H9 (cell line): ENCODE data around the gene TIMM22. TPM values are rescaled to one million over a fixed set of nuclear protein-coding genes. Genes with fewer than 3 reads are reported as not detected.

ENCODE experiments used
- DNase-seq: peaks from one replicate; pipeline ENCODE4 v3.0.0-alpha.2; 2017
- H2AFZ ChIP-seq: one replicate; pipeline ENCODE4 v1.6.1; 2013; ENCODE audit warnings: mild to moderate bottlenecking, low read length, control low read depth, moderate library complexity
- H2AK5ac ChIP-seq: 2 replicates; pipeline ENCODE4 v1.6.1; 2013; ENCODE audit warnings: low read length, control low read depth, mixed read lengths; ENCODE audit not compliant: insufficient read length
- H2BK120ac ChIP-seq: one replicate; pipeline ENCODE4 v1.6.1; 2013; ENCODE audit warnings: low read depth, mild to moderate bottlenecking, low read length, control low read depth, inconsistent platforms; ENCODE audit not compliant: poor library complexity, severe bottlenecking
- H2BK12ac ChIP-seq: 2 replicates; pipeline ENCODE4 v1.6.1; 2013; ENCODE audit warnings: low read length, control low read depth, mixed read lengths, low read depth; ENCODE audit not compliant: insufficient read length
- H2BK15ac ChIP-seq: 2 replicates; pipeline ENCODE4 v1.6.1; 2013; ENCODE audit warnings: low read depth, low read length, control low read depth
- H2BK20ac ChIP-seq: one replicate; pipeline ENCODE4 v1.6.1; 2013; ENCODE audit warnings: low read depth, mild to moderate bottlenecking, low read length, control low read depth, inconsistent platforms; ENCODE audit not compliant: poor library complexity, severe bottlenecking
- H2BK5ac ChIP-seq: 2 replicates; pipeline ENCODE4 v1.6.1; 2013; ENCODE audit warnings: low read length, control low read depth, mixed read lengths; ENCODE audit not compliant: insufficient read length
- H3K14ac ChIP-seq: 2 replicates; pipeline ENCODE4 v1.6.1; 2013; ENCODE audit warnings: low read length, control low read depth; ENCODE audit not compliant: insufficient read depth
- H3K18ac ChIP-seq: 2 replicates; pipeline ENCODE4 v1.6.1; 2013; ENCODE audit warnings: low read depth, mild to moderate bottlenecking, mixed read lengths, low read length, control low read depth; ENCODE audit not compliant: insufficient read length
- H3K23ac ChIP-seq: 2 replicates; pipeline ENCODE4 v1.6.1; 2013; ENCODE audit warnings: low read length, control low read depth, mixed read lengths, low read depth; ENCODE audit not compliant: insufficient read length
- H3K23me2 ChIP-seq: 2 replicates; pipeline ENCODE4 v1.6.1; 2013; ENCODE audit warnings: low read depth, mild to moderate bottlenecking, mixed read lengths, low read length, control low read depth; ENCODE audit not compliant: insufficient read length, poor library complexity, severe bottlenecking
- H3K27ac ChIP-seq: 2 replicates; pipeline ENCODE4 v1.5.1; 2013; ENCODE audit warnings: low read length, control low read depth, mixed read lengths, low read depth; ENCODE audit not compliant: insufficient read length
- H3K27me3 ChIP-seq: 2 replicates; pipeline ENCODE4 v1.6.1; 2013; ENCODE audit warnings: low read length, control low read depth, inconsistent platforms; ENCODE audit not compliant: insufficient read depth
- H3K4ac ChIP-seq: 2 replicates; pipeline ENCODE4 v1.6.1; 2013; ENCODE audit warnings: low read depth, mild to moderate bottlenecking, control low read depth, inconsistent platforms, low read length, moderate library complexity
- H3K4me1 ChIP-seq: 2 replicates; pipeline ENCODE4 v1.6.1; 2013; ENCODE audit warnings: low read length, control low read depth, inconsistent platforms; ENCODE audit not compliant: insufficient read depth
- H3K4me2 ChIP-seq: 2 replicates; pipeline ENCODE4 v1.6.1; 2013; ENCODE audit warnings: low read length, control low read depth, mixed read lengths; ENCODE audit not compliant: insufficient read length, insufficient read depth
- H3K56ac ChIP-seq: 2 replicates; pipeline ENCODE4 v1.6.1; 2013; ENCODE audit warnings: low read depth, mild to moderate bottlenecking, mixed read lengths, low read length, control low read depth; ENCODE audit not compliant: insufficient read length
- H3K79me1 ChIP-seq: 2 replicates; pipeline ENCODE4 v1.6.1; 2013; ENCODE audit warnings: low read depth, mild to moderate bottlenecking, moderate library complexity, low read length, control low read depth, inconsistent platforms; ENCODE audit not compliant: insufficient read depth, poor library complexity, severe bottlenecking
- H3K79me2 ChIP-seq: 2 replicates; pipeline ENCODE4 v1.6.1; 2013; ENCODE audit warnings: low read length, control low read depth, inconsistent platforms; ENCODE audit not compliant: insufficient read depth
- H3K9ac ChIP-seq: 2 replicates; pipeline ENCODE4 v1.6.1; 2013; ENCODE audit warnings: low read length, control low read depth, mixed read lengths; ENCODE audit not compliant: insufficient read length; ENCODE audit errors: extremely low read depth
- H3K9me3 ChIP-seq: one replicate; pipeline ENCODE4 v1.6.1; 2013; ENCODE audit warnings: low read depth, low read length, inconsistent platforms; ENCODE audit not compliant: control insufficient read depth
- H3T11ph ChIP-seq: one replicate; pipeline ENCODE4 v1.6.1; 2013; ENCODE audit warnings: mild to moderate bottlenecking, low read length, control low read depth, inconsistent platforms
- H4K20me1 ChIP-seq: one replicate; pipeline ENCODE4 v1.6.1; 2013; ENCODE audit not compliant: control insufficient read depth, insufficient read length, insufficient read depth
- H4K5ac ChIP-seq: 2 replicates; pipeline ENCODE4 v1.6.1; 2013; ENCODE audit warnings: low read depth, mild to moderate bottlenecking, mixed read lengths, low read length, control low read depth; ENCODE audit not compliant: insufficient read length
- H4K8ac ChIP-seq: replicated peaks from 2 replicates; pipeline ENCODE4 v1.6.1; 2013; ENCODE audit warnings: low read length, control low read depth, mixed read lengths, low read depth; ENCODE audit not compliant: insufficient read length
- H4K91ac ChIP-seq: 2 replicates; pipeline ENCODE4 v1.6.1; 2013; ENCODE audit warnings: low read depth, mild to moderate bottlenecking, moderate library complexity, mixed read lengths, low read length, control low read depth; ENCODE audit not compliant: insufficient read length
- H3K27ac Mint-ChIP-seq, 3 experiments: 2 replicates in 2 of 3; 3 replicates in 1 of 3; pipeline ENCODE4 v1.8.0; 2020 to 2021; ENCODE audit warnings: mixed read lengths in 3 of 3, mild to moderate bottlenecking in 1 of 3, moderate library complexity in 1 of 3
- H3K27me3 Mint-ChIP-seq: 2 replicates; pipeline ENCODE4 v1.8.0; 2021; ENCODE audit warnings: low read depth, mild to moderate bottlenecking, moderate library complexity, mixed read lengths
- H3K36me3 Mint-ChIP-seq, 3 experiments: 2 replicates in 2 of 3; 3 replicates in 1 of 3; pipeline ENCODE4 v1.8.0; 2020 to 2021; ENCODE audit warnings: low read depth in 3 of 3, mixed read lengths in 3 of 3; ENCODE audit not compliant: insufficient read depth in 1 of 3
- H3K4me1 Mint-ChIP-seq, 2 experiments: 2 replicates each; pipeline ENCODE4 v1.8.0; 2020; ENCODE audit warnings: mixed read lengths in 2 of 2
- H3K4me3 Mint-ChIP-seq, 2 experiments: 2 replicates in 1 of 2; 3 replicates in 1 of 2; pipeline ENCODE4 v1.8.0; 2020 to 2021; ENCODE audit warnings: mild to moderate bottlenecking in 2 of 2, mixed read lengths in 2 of 2, moderate library complexity in 1 of 2
- H3K9me3 Mint-ChIP-seq, 2 experiments: 2 replicates in 1 of 2; 3 replicates in 1 of 2; pipeline ENCODE4 v1.8.0; 2020; ENCODE audit warnings: mild to moderate bottlenecking in 2 of 2, mixed read lengths in 2 of 2, moderate library complexity in 1 of 2
- WGBS: extraction: QIAGEN DNeasy Blood & Tissue Kit; methylation state at CpG from one replicate; pipeline ENCODE4 v1.1.7; 2013; ENCODE audit warnings: missing lambda C conversion rate, low lambda C conversion rate, mixed read lengths; ENCODE audit not compliant: insufficient read length; ENCODE audit errors: extremely low coverage; 5-methylcytosine and 5-hydroxymethylcytosine counted together
- total RNA-seq: library from RNA; stranded (reverse); gene quantifications from 2 replicates; pipeline ENCODE4 v1.2.1, GENCODE V29; 2021
- TF ChIP-seq, protein P1 (sequence below): fragments of 200-600 bp; sonication (generic); conservative IDR thresholded peaks from 3 replicates; pipeline ENCODE4 v1.8.0; 2021; ENCODE audit warnings: antibody characterized with exemption, mild to moderate bottlenecking

Gene TIMM22
- total RNA-seq, 1 experiment from 2014 or later, result 23.0 TPM

- Histone ChIP-seq H3K18ac (no peak overlapping the region), H4K91ac (no peak overlapping the region), H3K4me1 (no peaks in the 10 kb centered on the region; the same call in 1 of the 2 replicates), H4K8ac (no peak overlapping the region), H3K27me3 (no peaks in the 10 kb centered on the region), H2BK20ac (no peak overlapping the region), H3K9ac (no peak overlapping the region), H3K23me2 (peaks cover 6% of the 10 kb centered on the region), H2BK120ac (no peak overlapping the region), H3K4me2 (no peak overlapping the region), H3K4ac (no peak overlapping the region), H3K9me3 (no peaks in the 10 kb centered on the region), H3K56ac (no peak overlapping the region), H3K27ac (no peak overlapping the region), H2BK15ac (no peak overlapping the region), H2AFZ (no peak overlapping the region), H2BK5ac (no peak overlapping the region), H3T11ph (no peak overlapping the region), H3K23ac (no peak overlapping the region), H2BK12ac (no peak overlapping the region), H2AK5ac (no peak overlapping the region), H4K20me1 (no peaks in the 10 kb centered on the region), H3K79me2 (no peaks in the 10 kb centered on the region), H4K5ac (no peak overlapping the region), H3K79me1 (no peaks in the 10 kb centered on the region), H3K14ac (no peak overlapping the region; the same call in 1 of the 2 replicates)
- TF ChIP-seq, protein P1, sequence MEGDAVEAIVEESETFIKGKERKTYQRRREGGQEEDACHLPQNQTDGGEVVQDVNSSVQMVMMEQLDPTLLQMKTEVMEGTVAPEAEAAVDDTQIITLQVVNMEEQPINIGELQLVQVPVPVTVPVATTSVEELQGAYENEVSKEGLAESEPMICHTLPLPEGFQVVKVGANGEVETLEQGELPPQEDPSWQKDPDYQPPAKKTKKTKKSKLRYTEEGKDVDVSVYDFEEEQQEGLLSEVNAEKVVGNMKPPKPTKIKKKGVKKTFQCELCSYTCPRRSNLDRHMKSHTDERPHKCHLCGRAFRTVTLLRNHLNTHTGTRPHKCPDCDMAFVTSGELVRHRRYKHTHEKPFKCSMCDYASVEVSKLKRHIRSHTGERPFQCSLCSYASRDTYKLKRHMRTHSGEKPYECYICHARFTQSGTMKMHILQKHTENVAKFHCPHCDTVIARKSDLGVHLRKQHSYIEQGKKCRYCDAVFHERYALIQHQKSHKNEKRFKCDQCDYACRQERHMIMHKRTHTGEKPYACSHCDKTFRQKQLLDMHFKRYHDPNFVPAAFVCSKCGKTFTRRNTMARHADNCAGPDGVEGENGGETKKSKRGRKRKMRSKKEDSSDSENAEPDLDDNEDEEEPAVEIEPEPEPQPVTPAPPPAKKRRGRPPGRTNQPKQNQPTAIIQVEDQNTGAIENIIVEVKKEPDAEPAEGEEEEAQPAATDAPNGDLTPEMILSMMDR, result no peak
- no CpG with 5 or more reads among the region's 2 CpGs for WGBS
- H3K4me3 Mint-ChIP-seq, result no peak overlapping the region
- peaks cover 0 to 2% (median 0%) of the 10 kb centered on the region in 3 experiments; a peak in 5 of 7 replicates for H3K36me3 Mint-ChIP-seq
- H3K4me1 Mint-ChIP-seq, result peaks cover 7 to 35% of the 10 kb centered on the region in 2 experiments
- DNase-seq, result no peak
- H3K9me3 Mint-ChIP-seq, result no peaks in the 10 kb centered on the region
- no peak overlapping the region for H3K27ac Mint-ChIP-seq
- peaks cover 8% of the 10 kb centered on the region for H3K27me3 Mint-ChIP-seq
Observed at GRCh38 chr17:1036845-1037237, 39.9 kb downstream of the TIMM22 start.
